Measurements from ENCODE around the gene FAM78A. TPM values are rescaled to one million over a fixed set of nuclear protein-coding genes. Genes with fewer than 3 reads are reported as not detected.

FAM78A gene
- total and polyA plus RNA-seq, 2 of the 8 experiments (the other 6 are each of a cell fraction or from before 2014, with no cell fraction given): 3.1 TPM

DNA sequence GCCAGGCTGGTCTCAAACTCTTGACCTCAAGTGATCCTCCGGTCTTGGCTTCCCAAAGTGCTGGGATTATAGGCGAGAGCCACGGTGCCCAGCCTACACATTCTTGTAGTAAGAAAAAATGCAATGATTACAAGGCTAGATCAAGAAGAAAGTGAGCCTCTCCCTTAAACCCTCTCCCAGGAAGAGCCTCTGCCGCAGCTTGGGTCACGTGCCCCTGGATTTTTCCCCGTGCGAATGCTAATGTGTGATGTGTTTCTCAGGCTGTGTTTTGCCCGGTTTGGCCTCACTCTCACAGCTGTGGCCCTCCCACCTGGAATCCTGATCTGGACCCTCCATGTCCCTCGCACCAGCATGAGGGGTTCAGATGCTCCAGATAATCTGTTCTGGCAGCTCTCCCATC is 20.1 kb upstream of the FAM78A start:
- no peaks in the 10 kb centered on the region for H3K27me3 ChIP-seq (replicated peaks in 1 of 4; ENCODE audit: control insufficient read depth in 3 of 4, extremely low read depth in 1 of 4, insufficient read depth in 3 of 4, low read length in 3 of 4)
- no peak overlapping the region for H3K4me3 ChIP-seq (ENCODE audit: extremely low read depth in 1 of 4, insufficient read depth in 2 of 4, low read depth in 3 of 4, low read length in 4 of 4)
- no peak overlapping the region for H4K5ac ChIP-seq (ENCODE audit: insufficient read length, low read depth, low read length)
- no peak overlapping the region for H2AFZ ChIP-seq (ENCODE audit: low read length)
- no peak overlapping the region for H2BK20ac ChIP-seq (ENCODE audit: low read length)
- H3K27ac ChIP-seq (ENCODE audit: low read depth, low read length): no peak overlapping the region
- no peak overlapping the region for H2BK15ac ChIP-seq (ENCODE audit: low read length)
- H3K56ac ChIP-seq (replicated peaks; ENCODE audit: insufficient read length, low read depth, low read length): no peak overlapping the region
- no peaks in the 10 kb centered on the region for H3K23me2 ChIP-seq (ENCODE audit: low read depth, low read length)
- H2AK5ac ChIP-seq (ENCODE audit: low read depth, low read length): no peak overlapping the region
- H4K8ac ChIP-seq (ENCODE audit: extremely low read depth, insufficient read depth, low read length): no peak overlapping the region
- ChIA-PET CTCF (ENCODE audit: partially characterized antibody) (interaction anchor here (1.0 to 1.5 kb wide), 3 partner anchors 25 to 116 kb away, joined by 3 to 4 read pairs (median 4); no protein-coding TSS in a partner anchor), POLR2A (ENCODE audit: partially characterized antibody) (interaction anchor here (1.6 kb wide), 1 partner anchor 11 kb away, joined by 3 read pairs; no protein-coding TSS in a partner anchor)
- WGBS, 2 experiments (ENCODE audit: extremely low coverage in 1 of 2, insufficient coverage in 1 of 2, insufficient read length in 1 of 2, insufficient replicate concordance in 2 of 2, low coverage in 1 of 2, low lambda C conversion rate in 2 of 2, missing lambda C conversion rate in 1 of 2): 91% methylated on average over 9 of the region's 9 CpGs; no CpG with 5 or more reads in 1 of the 2 experiments
- H3K9me3 ChIP-seq (ENCODE audit: insufficient read depth in 2 of 2, low read depth in 1 of 2, low read length in 1 of 2): no peaks in the 10 kb centered on the region
- no peaks in the 10 kb centered on the region for H3K36me3 ChIP-seq (ENCODE audit: control insufficient read depth in 2 of 4, insufficient read depth in 4 of 4, low read length in 3 of 4)
- H3K4ac ChIP-seq (replicated peaks; ENCODE audit: insufficient read length, low read depth, low read length): no peak overlapping the region
- no peak overlapping the region for H2BK120ac ChIP-seq (replicated peaks; ENCODE audit: low read depth, low read length)
- no peak overlapping the region for H3K23ac ChIP-seq (ENCODE audit: insufficient read length)
- H3K79me1 ChIP-seq (ENCODE audit: low read depth, low read length): no peaks in the 10 kb centered on the region
- no peak overlapping the region for H4K91ac ChIP-seq (replicated peaks; ENCODE audit: insufficient read length, low read length)
- no peak overlapping the region for H3K4me2 ChIP-seq (ENCODE audit: insufficient read depth in 1 of 2, low read depth in 2 of 2, low read length in 2 of 2)
- FAIRE-seq (no peak), DNase-seq (ENCODE audit: low read depth in 1 of 2, low spot score in 2 of 2) (no peak)
- H3K14ac ChIP-seq (ENCODE audit: insufficient read length): no peak overlapping the region
- H3K9ac ChIP-seq (replicated peaks in 1 of 4; ENCODE audit: extremely low read depth in 1 of 4, low read depth in 3 of 4, low read length in 3 of 4): no peak overlapping the region
- H2BK12ac ChIP-seq (ENCODE audit: low read depth, low read length): no peak overlapping the region
- H3K4me1 ChIP-seq (replicated peaks in 1 of 4; ENCODE audit: control insufficient read depth in 3 of 4, insufficient read depth in 4 of 4, low read length in 3 of 4): peaks cover 0 to 2% (median 0%) of the 10 kb centered on the region in 4 experiments; a peak in 1 of 7 replicates
- H3K18ac ChIP-seq (ENCODE audit: extremely low read depth, low read length): no peak overlapping the region
- H2BK5ac ChIP-seq (ENCODE audit: low read depth, low read length): no peak overlapping the region
- TF ChIP-seq SIX5 (IDR thresholded peaks at IDR 0.05; ENCODE audit: low read depth, low read length) (no peak), RAD21 (IDR thresholded peaks at IDR 0.05 in 1 of 2, conservative IDR thresholded peaks at IDR 0.05 in 1 of 2; ENCODE audit: low read depth in 2 of 2, low read length in 2 of 2) (no peak), NANOG (IDR thresholded peaks at IDR 0.05; ENCODE audit: insufficient read depth, low read depth, low read length, poor library complexity, severe bottlenecking) (no peak), CTBP2 (IDR thresholded peaks at IDR 0.05; ENCODE audit: borderline replicate concordance, insufficient read depth, insufficient read length, low read length) (no peak)
- H3K79me2 ChIP-seq (ENCODE audit: control insufficient read depth in 1 of 2, insufficient read depth in 2 of 2, low read length in 2 of 2): no peaks in the 10 kb centered on the region
- H4K20me1 ChIP-seq (replicated peaks in 1 of 2; ENCODE audit: control insufficient read depth in 1 of 2, insufficient read depth in 2 of 2, low read length in 2 of 2): no peaks in the 10 kb centered on the region

Measured in H1 (cell line).